Endothelial cell of umbilical vein (primary cell): Measurements from ENCODE around the gene SCAMP2. TPM values are rescaled to one million over a fixed set of nuclear protein-coding genes. Genes with fewer than 3 reads are reported as not detected.
A peak's percentile ranks its signal among the peaks of the same experiment; 100 is the strongest.

Experiments
- BruUV-seq: library from RNA; stranded (reverse); fragments of 400-500 nt; replicated peaks from 2 replicates; lab custom pipeline; 2021; lab: Mats Ljungman, UMichigan
- CTCF ChIA-PET: fragments of 300-600, 350-600 bp; sonication (Branson Sonifier 250); formaldehyde crosslinking; loops from one replicate; lab custom pipeline; 2021; ENCODE audit warnings: antibody characterized with exemption, inconsistent platforms; lab: Charles Lee
- POLR2A ChIA-PET: fragments of 300-600, 350-600 bp; sonication (Branson Sonifier 250); formaldehyde crosslinking; loops from one replicate; lab custom pipeline; 2021; ENCODE audit warnings: antibody characterized with exemption, inconsistent platforms; lab: Charles Lee
- DNase-seq: peaks from one replicate; pipeline ENCODE4 v3.0.0-alpha.2; 2011; ENCODE audit warnings: low read depth, low spot score
- FAIRE-seq: peaks from 2 replicates; lab custom pipeline; 2011; peaks lifted over from hg19 to GRCh38; lab: Jason Lieb, UNC
- H2AFZ ChIP-seq: 2 replicates; pipeline ENCODE4 v1.6.0; 2012; ENCODE audit warnings: low read depth, low read length, control low read depth, inconsistent platforms
- H3K27ac ChIP-seq: 2 replicates; pipeline ENCODE4 v1.5.1; 2011; ENCODE audit warnings: low read depth, mild to moderate bottlenecking, control low read depth, low read length, moderate library complexity; ENCODE audit not compliant: insufficient read depth
- H3K27me3 ChIP-seq, 2 experiments: 2 replicates each; pipeline versions ENCODE4 v1.6.0 to v1.6.1; 2011; ENCODE audit warnings: low read length in 2 of 2, mixed read lengths in 1 of 2; ENCODE audit not compliant: control insufficient read depth in 2 of 2, insufficient read depth in 2 of 2
- H3K36me3 ChIP-seq, 2 experiments: 2 replicates in 1 of 2; 3 replicates in 1 of 2; pipeline ENCODE4 v1.5.1; 2011; ENCODE audit warnings: low read length in 2 of 2, mild to moderate bottlenecking in 1 of 2, moderate library complexity in 1 of 2; ENCODE audit not compliant: control insufficient read depth in 2 of 2, insufficient read depth in 2 of 2; ENCODE audit errors: extremely low read depth in 1 of 2
- H3K4me1 ChIP-seq: 3 replicates; pipeline ENCODE4 v1.5.1; 2011; ENCODE audit warnings: mild to moderate bottlenecking, low read length; ENCODE audit not compliant: control insufficient read depth, insufficient read depth; ENCODE audit errors: extremely low read depth
- H3K4me2 ChIP-seq: 2 replicates; pipeline ENCODE4 v1.6.1; 2011; ENCODE audit warnings: low read length, control low read depth, mixed read lengths; ENCODE audit not compliant: insufficient read depth
- H3K4me3 ChIP-seq, 3 experiments: fragments of 200-600 bp in 1 of 3; sonication (generic), shearing (Covaris generic) in 1 of 3; replicated peaks in 1 of 3; 2 replicates each; pipeline ENCODE4 v1.5.1; 2011 to 2016; ENCODE audit warnings: control low read depth in 3 of 3, low read length in 3 of 3, mild to moderate bottlenecking in 2 of 3, inconsistent platforms in 1 of 3, low read depth in 1 of 3, moderate library complexity in 1 of 3; ENCODE audit not compliant: insufficient read depth in 1 of 3
- H3K79me2 ChIP-seq: 2 replicates; pipeline ENCODE4 v1.6.0; 2012; ENCODE audit warnings: low read length, inconsistent platforms; ENCODE audit not compliant: control insufficient read depth, insufficient read depth
- H3K9ac ChIP-seq: replicated peaks from 2 replicates; pipeline ENCODE3; 2011; ENCODE audit warnings: low read length, control low read depth; ENCODE audit not compliant: insufficient read depth; ENCODE audit errors: extremely low read depth
- H3K9me1 ChIP-seq: replicated peaks from 3 replicates; pipeline ENCODE4 v1.6.0; 2011; ENCODE audit warnings: mild to moderate bottlenecking, low read length; ENCODE audit not compliant: control insufficient read depth, insufficient read depth; ENCODE audit errors: extremely low read depth
- H3K9me3 ChIP-seq: replicated peaks from 2 replicates; pipeline ENCODE4 v1.5.1; 2012; ENCODE audit warnings: low read length, inconsistent platforms; ENCODE audit not compliant: control insufficient read depth, insufficient read depth
- H4K20me1 ChIP-seq: replicated peaks from 2 replicates; pipeline ENCODE3; 2011; ENCODE audit warnings: mild to moderate bottlenecking, low read length; ENCODE audit not compliant: control insufficient read depth, insufficient read depth; ENCODE audit errors: extremely low read depth
- CTCF ChIP-seq, 2 donors: IDR thresholded peaks; 1 replicate in 1 of 2; 2 replicates in 1 of 2; pipeline ENCODE4 v1.5.1; 2011; ENCODE audit warnings: low read length in 2 of 2, mild to moderate bottlenecking in 2 of 2, moderate library complexity in 2 of 2, control low read depth in 1 of 2, inconsistent platforms in 1 of 2, low read depth in 1 of 2; ENCODE audit not compliant: insufficient read depth in 1 of 2; ENCODE audit errors: extremely low read depth in 1 of 2
- EZH2 ChIP-seq: IDR thresholded peaks from 2 replicates; pipeline ENCODE4 v1.6.1; 2012; ENCODE audit warnings: borderline replicate concordance, low read depth, mild to moderate bottlenecking, moderate library complexity, low read length, inconsistent platforms; ENCODE audit not compliant: severe bottlenecking
- FOS ChIP-seq: IDR thresholded peaks from 2 replicates; pipeline ENCODE4 v1.6.1; 2011; ENCODE audit warnings: mild to moderate bottlenecking, low read length, moderate library complexity, borderline replicate concordance; ENCODE audit not compliant: insufficient read depth
- GATA2 ChIP-seq: IDR thresholded peaks from 2 replicates; pipeline ENCODE4 v1.7.0; 2011; ENCODE audit warnings: low read depth, mild to moderate bottlenecking, moderate library complexity, mixed read lengths, low read length; ENCODE audit not compliant: insufficient read length, insufficient read depth
- JUN ChIP-seq: IDR thresholded peaks from 2 replicates; pipeline ENCODE4 v1.6.1; 2011; ENCODE audit warnings: borderline replicate concordance, low read depth; ENCODE audit not compliant: insufficient read length, insufficient read depth
- MAX ChIP-seq: IDR thresholded peaks from 2 replicates; pipeline ENCODE4 v1.6.1; 2011; ENCODE audit not compliant: insufficient read depth, insufficient read length
- MYC ChIP-seq: IDR thresholded peaks from one replicate; pipeline ENCODE4 v1.6.1; 2011; ENCODE audit warnings: mild to moderate bottlenecking, low read depth, low read length
- POLR2A ChIP-seq: IDR thresholded peaks from 2 replicates; pipeline ENCODE4 v1.6.1; 2012; ENCODE audit warnings: low read depth, mild to moderate bottlenecking, control low read depth, low read length
- POLR2AphosphoS5 ChIP-seq: IDR thresholded peaks from 2 replicates; pipeline ENCODE4 v1.6.1; 2012; ENCODE audit warnings: low read depth, mild to moderate bottlenecking, control low read depth, low read length, moderate library complexity; ENCODE audit not compliant: insufficient read depth
- dilution Hi-C: fragments of 300-500 bp; cut with MboI; formaldehyde crosslinking; loops from one replicate; pipeline ENCODE4 v1.15.0; 2019; ENCODE audit warnings: low sequenced_read_pairs; ENCODE audit not compliant: extremely low pct_ligation_motif_present
- intact Hi-C: fragments of 100-400 bp; cut with micrococcal nuclease; formaldehyde crosslinking; loops from one replicate; pipeline ENCODE4 v1.10.0; 2022
- polyA plus RNA-seq, 4 experiments: library from polyadenylated mRNA; depleted of rRNA in 3 of 4; stranded (reverse) in 3 of 4; unstranded in 1 of 4; fragments of >200 nt; gene quantifications; 2 replicates each; pipeline versions ENCODE4 v1.2.1 to v1.2.3, GENCODE V29; 2011 to 2012; ENCODE audit warnings: missing spikeins in 1 of 4
- total RNA-seq: library from RNA; stranded (reverse); gene quantifications from 2 replicates; pipeline ENCODE4 v1.2.3, GENCODE V29; 2021

Gene SCAMP2
- total and polyA plus RNA-seq, 2 donors (not counting 3 experiments of a cell fraction or from before 2014, with no cell fraction given), result 67.3 to 256 TPM

- TF ChIP-seq POLR2A (no peak), EZH2 (no peak), POLR2AphosphoS5 (no peak), JUN (no peak), FOS (no peak), GATA2 (no peak), MYC (no peak), MAX (no peak), CTCF (IDR thresholded peaks at IDR 0.05; ENCODE audit: extremely low read depth in 1 of 2, insufficient read depth in 1 of 2, low read depth in 1 of 2, low read length in 2 of 2) (no peak)
- Histone ChIP-seq H3K36me3 (peaks cover 3 to 33% of the 10 kb centered on the region in 2 experiments), H3K4me3 (no peak overlapping the region), H3K9me1 (no peaks in the 10 kb centered on the region), H3K27ac (no peak overlapping the region), H3K9me3 (no peaks in the 10 kb centered on the region), H3K4me1 (no peaks in the 10 kb centered on the region), H3K4me2 (no peak overlapping the region), H2AFZ (no peak overlapping the region), H3K79me2 (peaks cover 4% of the 10 kb centered on the region), H4K20me1 (no peaks in the 10 kb centered on the region), H3K9ac (no peak overlapping the region), H3K27me3 (no peaks in the 10 kb centered on the region)
- TSS peak; percentile 56 for BruUV-seq
- ChIA-PET CTCF (interaction anchor here (1.3 kb wide), 1 partner anchor 32 kb away, joined by 4 read pairs; no protein-coding TSS in a partner anchor), POLR2A (no interaction called here)
- intact Hi-C loops, result no loop called here
- FAIRE-seq (no peak), DNase-seq (no peak)
- dilution Hi-C loops, result no loop called here
These were observed 70.9 kb downstream of the SCAMP2 start for GRCh38 chr15:74802290-74802689.
